HCT116 (cell line): Measurements from ENCODE around the gene COG5.

Source experiments
- CEBPB ChIP-seq: IDR thresholded peaks from 2 replicates; pipeline ENCODE4 v1.6.1; 2012; ENCODE audit warnings: low read depth
- CTCF ChIP-seq, 3 experiments: fragments of 200-600 bp in 1 of 3; sonication (generic) in 1 of 3; IDR thresholded peaks in 2 of 3; conservative IDR thresholded peaks in 1 of 3; 2 replicates each; pipeline ENCODE4 v1.5.1; 2012 to 2017; ENCODE audit warnings: low read depth in 2 of 3, low read length in 2 of 3, antibody characterized with exemption in 1 of 3, borderline replicate concordance in 1 of 3, control low read depth in 1 of 3, mild to moderate bottlenecking in 1 of 3, mixed read lengths in 1 of 3, mixed run types in 1 of 3, moderate library complexity in 1 of 3; ENCODE audit not compliant: insufficient read depth in 1 of 3
- EZH2 ChIP-seq: fragments of 200-600 bp; sonication (generic); IDR thresholded peaks from 2 replicates; pipeline ENCODE4 v1.6.1; 2017; ENCODE audit warnings: antibody characterized with exemption, mixed run types
- EZH2phosphoT487 ChIP-seq: fragments of 200-600 bp; IDR thresholded peaks from 2 replicates; pipeline ENCODE4 v1.6.1; 2018; ENCODE audit warnings: antibody characterized with exemption, borderline replicate concordance
- FOSL1 ChIP-seq: IDR thresholded peaks from 2 replicates; pipeline ENCODE4 v1.6.1; 2012; ENCODE audit warnings: low read depth
- MAX ChIP-seq: IDR thresholded peaks from 2 replicates; pipeline ENCODE4 v1.6.1; 2012
- POLR2A ChIP-seq: IDR thresholded peaks from 2 replicates; pipeline ENCODE4 v1.7.0; 2011; ENCODE audit warnings: borderline replicate concordance; ENCODE audit not compliant: insufficient read depth, insufficient read length; ENCODE audit errors: extremely low read depth
- POLR2AphosphoS5 ChIP-seq: IDR thresholded peaks from 2 replicates; pipeline ENCODE4 v1.6.1; 2011; ENCODE audit warnings: mild to moderate bottlenecking, low read depth, low read length, moderate library complexity
- RAD21 ChIP-seq: IDR thresholded peaks from 2 replicates; pipeline ENCODE4 v1.6.1; 2012; ENCODE audit warnings: low read depth, mild to moderate bottlenecking
- REST ChIP-seq: IDR thresholded peaks from 2 replicates; pipeline ENCODE4 v1.6.1; 2012; ENCODE audit warnings: low read depth
- TCF7L2 ChIP-seq: IDR thresholded peaks from 2 replicates; pipeline ENCODE4 v1.7.0; 2011; ENCODE audit warnings: borderline replicate concordance, inconsistent platforms; ENCODE audit not compliant: insufficient read depth, insufficient read length; ENCODE audit errors: extremely low read depth
- YY1 ChIP-seq: IDR thresholded peaks from 2 replicates; pipeline ENCODE4 v1.6.1; 2011; ENCODE audit warnings: low read length, low read depth, moderate library complexity, mild to moderate bottlenecking; ENCODE audit not compliant: insufficient replicate concordance; ENCODE audit errors: extremely low read depth
- ZBTB33 ChIP-seq: IDR thresholded peaks from 2 replicates; pipeline ENCODE4 v1.6.1; 2011; ENCODE audit warnings: mild to moderate bottlenecking, low read length, moderate library complexity; ENCODE audit not compliant: insufficient replicate concordance; ENCODE audit errors: extremely low read depth
- ZFX ChIP-seq: fragments of 450-650 bp; IDR thresholded peaks from 2 replicates; pipeline ENCODE4 v1.6.1; 2017

- TF ChIP-seq POLR2A (no peak), POLR2AphosphoS5 (no peak), ZBTB33 (no peak), FOSL1 (no peak), CTCF (IDR thresholded peaks at IDR 0.05 in 2 of 3, conservative IDR thresholded peaks at IDR 0.05 in 1 of 3; ENCODE audit: borderline replicate concordance in 1 of 3, insufficient read depth in 1 of 3, low read depth in 2 of 3, low read length in 2 of 3) (no peak), EZH2 (no peak), YY1 (no peak), RAD21 (no peak), MAX (no peak), CEBPB (no peak), EZH2phosphoT487 (no peak), REST (no peak), ZFX (no peak), TCF7L2 (no peak)
These were observed 405.7 kb downstream of the COG5 start for GRCh38 chr7:107158028-107158427.
